Activated CD8-positive, alpha-beta T cell treated with anti-CD3 and anti-CD28 coated beads for 36 hours (primary cell): ENCODE data around the gene C10orf120. TPM values are rescaled to one million over a fixed set of nuclear protein-coding genes. Genes with fewer than 3 reads are reported as not detected.

ENCODE experiments used
- ATAC-seq: fragments of 200-7000 bp; cut with Tn5 transposase; one replicate; pipeline ENCODE4 v1.10.0; 2021; ENCODE audit warnings: mild to moderate bottlenecking, moderate library complexity
- CTCF ChIA-PET: fragments of 350-600 bp; sonication (Branson Sonifier 250); formaldehyde crosslinking; loops from one replicate; lab custom pipeline; 2021; ENCODE audit warnings: antibody characterized with exemption; lab: Charles Lee
- POLR2A ChIA-PET: fragments of 350-600 bp; sonication (Branson Sonifier 250); formaldehyde crosslinking; loops from one replicate; lab custom pipeline; 2021; ENCODE audit warnings: antibody characterized with exemption; lab: Charles Lee
- DNase-seq: peaks from one replicate; pipeline ENCODE4 v3.0.0-alpha.2; 2020
- H3K27ac Mint-ChIP-seq: one replicate; pipeline ENCODE4 v1.8.0; 2021; ENCODE audit warnings: mild to moderate bottlenecking, mixed read lengths
- H3K27me3 Mint-ChIP-seq: one replicate; pipeline ENCODE4 v1.8.0; 2021; ENCODE audit warnings: mixed read lengths
- H3K36me3 Mint-ChIP-seq: one replicate; pipeline ENCODE4 v1.8.0; 2021; ENCODE audit warnings: low read depth, mixed read lengths
- H3K4me1 Mint-ChIP-seq: one replicate; pipeline ENCODE4 v1.8.0; 2021; ENCODE audit warnings: low read depth, mixed read lengths
- H3K4me3 Mint-ChIP-seq: one replicate; pipeline ENCODE4 v1.8.0; 2021; ENCODE audit warnings: mild to moderate bottlenecking, moderate library complexity, mixed read lengths
- H3K9me3 Mint-ChIP-seq: one replicate; pipeline ENCODE4 v1.8.0; 2021; ENCODE audit warnings: mixed read lengths
- CTCF ChIP-seq: fragments of 200-600 bp; IDR thresholded peaks from one replicate; pipeline ENCODE4 v1.8.0; 2022; ENCODE audit warnings: antibody characterized with exemption, mild to moderate bottlenecking
- intact Hi-C: fragments of 100-400 bp; cut with micrococcal nuclease; formaldehyde crosslinking; loops from one replicate; pipeline ENCODE4 v1.10.0; 2022
- total RNA-seq, 2 experiments: library from RNA; stranded (reverse); gene quantifications; one replicate each; pipeline ENCODE4 v1.2.3, GENCODE V29; 2021

Gene C10orf120
- total RNA-seq, 2 experiments from 2014 or later = not detected

GRCh38 chr10:122696687-122697086 is 3.0 kb downstream of the C10orf120 start:
- Mint-ChIP-seq H3K36me3 (no peaks in the 10 kb centered on the region), H3K9me3 (no peaks in the 10 kb centered on the region), H3K27ac (no peak overlapping the region), H3K4me1 (no peaks in the 10 kb centered on the region), H3K4me3 (no peak overlapping the region), H3K27me3 (peaks cover 8% of the 10 kb centered on the region)
- intact Hi-C loops = no loop called here
- POLR2A ChIA-PET = no interaction called here
- CTCF ChIA-PET = interaction anchor here (3.2 kb wide), 1 partner anchor 47 kb away, joined by 14 read pairs; no protein-coding TSS in a partner anchor
- ATAC-seq = no peak
- TF ChIP-seq CTCF = no peak
- DNase-seq = no peak

GRCh38 chr10:122692744-122693143 is 6.9 kb downstream of the C10orf120 start:
- TF ChIP-seq CTCF = no peak
- ChIA-PET POLR2A (no interaction called here), CTCF (interaction anchor here (1.4 kb wide), 1 partner anchor 425 kb away, joined by 3 read pairs; no protein-coding TSS in a partner anchor)
- Mint-ChIP-seq H3K27ac (no peak overlapping the region), H3K27me3 (peaks cover 10% of the 10 kb centered on the region), H3K4me1 (no peaks in the 10 kb centered on the region), H3K36me3 (no peaks in the 10 kb centered on the region), H3K9me3 (no peaks in the 10 kb centered on the region), H3K4me3 (no peak overlapping the region)
- intact Hi-C loops = no loop called here
- ATAC-seq (no peak), DNase-seq (no peak)

- ChIA-PET POLR2A (no interaction called here), CTCF (interaction anchor here (0.7 to 1.4 kb wide), 2 partner anchors 15 to 124 kb away, joined by 3 to 4 read pairs; no protein-coding TSS in a partner anchor)
- intact Hi-C loops = no loop called here
- Mint-ChIP-seq H3K4me1 (no peaks in the 10 kb centered on the region), H3K9me3 (no peaks in the 10 kb centered on the region), H3K27ac (no peak overlapping the region), H3K36me3 (no peaks in the 10 kb centered on the region), H3K4me3 (no peak overlapping the region), H3K27me3 (peaks cover 17% of the 10 kb centered on the region)
- no peak for ATAC-seq
- TF ChIP-seq CTCF = no peak
- no peak for DNase-seq
Observed at GRCh38 chr10:122689146-122689820, 10.4 kb downstream of the C10orf120 start.

GRCh38 chr10:122688293-122688989 is 11.2 kb downstream of the C10orf120 start:
- intact Hi-C loops = no loop called here
- Mint-ChIP-seq H3K27me3 (peaks cover 19% of the 10 kb centered on the region), H3K27ac (no peak overlapping the region), H3K4me3 (no peak overlapping the region), H3K4me1 (no peaks in the 10 kb centered on the region), H3K36me3 (no peaks in the 10 kb centered on the region), H3K9me3 (no peaks in the 10 kb centered on the region)
- TF ChIP-seq CTCF = no peak
- no peak for ATAC-seq
- ChIA-PET POLR2A (no interaction called here), CTCF (no interaction called here)
- no peak for DNase-seq

GRCh38 chr10:122682522-122682921 is 17.1 kb downstream of the C10orf120 start:
- H3K4me1 Mint-ChIP-seq = no peaks in the 10 kb centered on the region
- POLR2A ChIA-PET = no interaction called here
- intact Hi-C loops = no loop called here
- DNase-seq (no peak), ATAC-seq (no peak)
- CTCF ChIA-PET = no interaction called here
- TF ChIP-seq CTCF = no peak
- H3K27ac Mint-ChIP-seq = no peak overlapping the region
- H3K36me3 Mint-ChIP-seq = no peaks in the 10 kb centered on the region
- no peaks in the 10 kb centered on the region for H3K9me3 Mint-ChIP-seq
- H3K27me3 Mint-ChIP-seq = peaks cover 13% of the 10 kb centered on the region
- no peak overlapping the region for H3K4me3 Mint-ChIP-seq
